ENCODE measurements around the gene PTPRT. TPM values are rescaled to one million over a fixed set of nuclear protein-coding genes. Genes with fewer than 3 reads are reported as not detected.

Gene PTPRT
- total and polyA plus RNA-seq, 12 donors: 0.05 to 0.34 (median 0.16) TPM; not detected in 1

DNA sequence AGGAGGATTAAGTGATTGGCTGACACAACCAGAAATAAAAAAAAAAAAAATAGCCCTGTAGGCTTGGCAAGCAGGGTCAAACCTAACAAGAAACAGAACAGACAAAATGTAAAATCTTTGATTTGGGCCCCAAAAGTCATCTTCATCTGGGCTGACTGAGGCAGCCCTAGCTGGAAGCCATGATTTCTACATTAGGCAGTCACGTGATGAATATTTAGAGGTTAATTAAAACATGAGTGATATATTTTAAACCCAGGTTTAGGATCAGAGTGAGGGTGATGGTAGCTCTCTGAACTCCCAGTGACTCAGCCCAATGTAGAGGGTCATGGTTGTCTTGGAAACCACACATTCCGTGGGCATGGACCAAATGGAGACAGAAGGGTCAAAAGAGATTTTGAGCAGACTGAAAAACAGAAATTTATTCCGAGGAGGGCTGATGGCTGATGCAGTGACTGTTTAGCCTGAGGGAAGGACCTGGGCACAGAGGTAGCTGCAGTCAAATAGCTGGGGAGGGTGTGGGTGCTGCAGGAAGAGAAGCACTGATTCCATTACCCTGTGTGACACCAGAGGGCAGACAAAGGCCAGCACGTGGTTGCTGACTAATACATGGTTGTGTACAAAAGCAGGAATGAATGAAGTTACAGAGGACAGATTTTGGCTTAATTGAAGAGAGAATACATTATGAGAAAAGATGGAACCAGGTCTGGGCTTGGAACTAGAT, 998.4 kb downstream of the PTPRT start:
- intact Hi-C loops (cut with DNase I): loop anchor here in 1 of 2 donors (5.0 kb wide), 1 partner anchor 341 kb away; no protein-coding TSS in a partner anchor
- Histone ChIP-seq H3K27ac (no peak overlapping the region), H3K4me3 (no peak overlapping the region), H3K4me1 (replicated peaks in 1 of 2) (peaks cover 0 to 4% of the 10 kb centered on the region in 2 donors), H3K9me3 (replicated peaks in 1 of 3) (no peaks in the 10 kb centered on the region), H3K27me3 (no peaks in the 10 kb centered on the region), H3K36me3 (replicated peaks in 1 of 2) (no peaks in the 10 kb centered on the region)
- WGBS, 4 donors: 63 to 68% (median 67%) methylated on average over 4 of the region's 4 CpGs
- DNase-seq: no peak
- no peak for TF ChIP-seq POLR2A (IDR thresholded peaks at IDR 0.05)
- TF ChIP-seq, protein P1, sequence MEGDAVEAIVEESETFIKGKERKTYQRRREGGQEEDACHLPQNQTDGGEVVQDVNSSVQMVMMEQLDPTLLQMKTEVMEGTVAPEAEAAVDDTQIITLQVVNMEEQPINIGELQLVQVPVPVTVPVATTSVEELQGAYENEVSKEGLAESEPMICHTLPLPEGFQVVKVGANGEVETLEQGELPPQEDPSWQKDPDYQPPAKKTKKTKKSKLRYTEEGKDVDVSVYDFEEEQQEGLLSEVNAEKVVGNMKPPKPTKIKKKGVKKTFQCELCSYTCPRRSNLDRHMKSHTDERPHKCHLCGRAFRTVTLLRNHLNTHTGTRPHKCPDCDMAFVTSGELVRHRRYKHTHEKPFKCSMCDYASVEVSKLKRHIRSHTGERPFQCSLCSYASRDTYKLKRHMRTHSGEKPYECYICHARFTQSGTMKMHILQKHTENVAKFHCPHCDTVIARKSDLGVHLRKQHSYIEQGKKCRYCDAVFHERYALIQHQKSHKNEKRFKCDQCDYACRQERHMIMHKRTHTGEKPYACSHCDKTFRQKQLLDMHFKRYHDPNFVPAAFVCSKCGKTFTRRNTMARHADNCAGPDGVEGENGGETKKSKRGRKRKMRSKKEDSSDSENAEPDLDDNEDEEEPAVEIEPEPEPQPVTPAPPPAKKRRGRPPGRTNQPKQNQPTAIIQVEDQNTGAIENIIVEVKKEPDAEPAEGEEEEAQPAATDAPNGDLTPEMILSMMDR (IDR thresholded peaks at IDR 0.05): no peak

DNA sequence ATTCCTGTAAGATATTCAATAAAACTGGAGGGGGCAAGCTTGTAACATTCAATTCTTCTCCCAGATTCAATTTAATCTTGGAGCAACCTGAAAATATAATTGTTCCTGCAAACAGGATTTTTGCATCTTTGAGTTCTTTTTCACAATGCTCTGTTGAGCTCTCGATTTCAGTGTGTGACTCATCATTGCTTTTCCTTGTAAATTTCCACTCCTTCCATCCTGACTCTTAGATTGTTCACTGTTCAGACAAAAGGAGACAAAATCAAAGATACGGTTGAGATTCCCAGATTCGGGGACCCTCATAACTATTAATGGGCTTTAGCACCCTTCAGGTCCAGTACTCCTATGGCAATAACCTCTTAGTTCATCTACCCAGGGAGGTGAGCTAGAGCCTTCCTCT, 999.6 kb downstream of the PTPRT start:
- intact Hi-C loops (cut with DNase I): loop anchor here in 1 of 2 donors (5.0 kb wide), 1 partner anchor 342 kb away; no protein-coding TSS in a partner anchor
- TF ChIP-seq POLR2A (IDR thresholded peaks at IDR 0.05): no peak
- TF ChIP-seq, protein P1 (IDR thresholded peaks at IDR 0.05): no peak
- H3K27me3 ChIP-seq: no peaks in the 10 kb centered on the region
- WGBS, 4 donors: 47 to 73% (median 53%) methylated on average over 3 of the region's 3 CpGs
- no peaks in the 10 kb centered on the region for H3K9me3 ChIP-seq (replicated peaks in 1 of 3)
- H3K4me3 ChIP-seq: no peak overlapping the region
- no peak for DNase-seq
- H3K4me1 ChIP-seq (replicated peaks in 1 of 2): peaks cover 0 to 4% of the 10 kb centered on the region in 2 donors
- no peaks in the 10 kb centered on the region for H3K36me3 ChIP-seq (replicated peaks in 1 of 2)
- H3K27ac ChIP-seq: no peak overlapping the region

DNA sequence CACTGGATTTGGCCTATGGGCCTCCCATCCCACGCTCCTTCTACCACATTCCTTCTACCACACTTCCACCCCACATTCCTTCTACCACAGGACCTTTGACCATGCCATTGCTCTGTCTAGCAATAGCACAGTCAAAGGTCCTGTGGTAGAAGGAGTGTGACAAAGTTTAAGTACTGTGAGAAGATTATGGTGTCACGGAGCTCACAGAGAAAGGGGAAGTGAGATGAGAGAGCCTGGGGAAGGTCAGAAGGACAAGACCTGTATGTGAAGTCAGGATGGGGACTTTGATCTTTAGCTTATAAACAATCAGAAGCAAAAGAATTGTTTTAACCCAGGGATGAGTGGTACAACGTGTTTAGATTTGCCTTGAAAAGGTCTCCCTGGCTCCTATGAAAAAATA, 1003.4 kb downstream of the PTPRT start:
- Histone ChIP-seq H3K27ac (no peak overlapping the region), H3K36me3 (replicated peaks in 1 of 2) (no peaks in the 10 kb centered on the region), H3K9me3 (replicated peaks in 1 of 3) (no peaks in the 10 kb centered on the region), H3K27me3 (no peaks in the 10 kb centered on the region), H3K4me1 (replicated peaks in 1 of 2) (peaks cover 0 to 4% of the 10 kb centered on the region in 2 donors), H3K4me3 (no peak overlapping the region)
- TF ChIP-seq, protein P1 (IDR thresholded peaks at IDR 0.05): no peak
- no peak for TF ChIP-seq POLR2A (IDR thresholded peaks at IDR 0.05)
- intact Hi-C loops (cut with DNase I): no loop called here
- 62 to 75% (median 73%) methylated on average over 3 of the region's 3 CpGs for WGBS, 4 donors
- no peak for DNase-seq

DNA sequence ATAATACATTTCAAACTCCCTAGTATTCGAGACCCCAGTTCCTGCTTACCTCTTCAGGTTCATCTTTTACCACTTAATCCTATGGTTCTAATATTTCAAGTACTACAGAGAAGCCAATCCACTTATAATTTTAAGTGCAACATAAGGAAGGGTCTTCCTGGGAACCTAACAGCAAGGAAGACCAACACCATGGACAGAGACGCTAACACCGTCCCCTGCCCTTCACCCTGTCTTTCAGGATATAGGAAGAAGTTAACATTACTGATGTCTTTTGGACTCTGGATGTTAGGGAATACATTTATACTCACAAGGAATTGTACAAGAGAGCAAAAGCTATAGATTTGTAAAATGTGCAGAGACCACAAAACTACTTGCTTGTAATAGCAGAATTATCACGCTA, 1006.6 kb downstream of the PTPRT start:
- intact Hi-C loops (cut with DNase I): no loop called here
- DNase-seq: no peak
- TF ChIP-seq POLR2A (IDR thresholded peaks at IDR 0.05): no peak
- TF ChIP-seq, protein P1 (IDR thresholded peaks at IDR 0.05): no peak
- no peak overlapping the region for H3K27ac ChIP-seq
- H3K9me3 ChIP-seq (replicated peaks in 1 of 3): no peaks in the 10 kb centered on the region
- no peaks in the 10 kb centered on the region for H3K36me3 ChIP-seq (replicated peaks in 1 of 2)
- no peaks in the 10 kb centered on the region for H3K4me1 ChIP-seq (replicated peaks in 1 of 2)
- H3K27me3 ChIP-seq: no peaks in the 10 kb centered on the region
- no peak overlapping the region for H3K4me3 ChIP-seq
- 65 to 70% (median 69%) methylated on average over 4 of the region's 4 CpGs for WGBS, 4 donors
